Stimulated activated CD4-positive, alpha-beta T cell treated with anti-CD3 and anti-CD28 coated beads, Interleukin-2, amount 100 ng/mL, for 48 hours (primary cell): ENCODE results near the gene WNT3.

Experiments
- DNase-seq, 2 donors: peaks; one replicate each; pipeline ENCODE4 v3.0.0-alpha.2; 2020

The WNT3 gene

GRCh38 chr17:46834846-46835245 is 16.4 kb upstream of the WNT3 start:
- DNase-seq = no peak

- no peak for DNase-seq
These were observed 15.3 kb upstream of the WNT3 start for GRCh38 chr17:46833840-46834208.

GRCh38 chr17:46832945-46833839 is 14.7 kb upstream of the WNT3 start:
- no peak for DNase-seq

- no peak for DNase-seq
These were observed 13.9 kb upstream of the WNT3 start for GRCh38 chr17:46832331-46832821.

- DNase-seq = no peak
These were observed 13.3 kb upstream of the WNT3 start for GRCh38 chr17:46831573-46832330.

- no peak for DNase-seq
These were observed 8.8 kb upstream of the WNT3 start for GRCh38 chr17:46827274-46827673.

- DNase-seq = no peak
These were observed 7.6 kb upstream of the WNT3 start for GRCh38 chr17:46826116-46826515.

- no peak for DNase-seq
These were observed 5.2 kb upstream of the WNT3 start for GRCh38 chr17:46823657-46824056.

- DNase-seq = peak; percentile 32 to 58
These were observed 4.0 kb upstream of the WNT3 start for GRCh38 chr17:46822388-46822921.

- DNase-seq = no peak
These were observed 3.2 kb upstream of the WNT3 start for GRCh38 chr17:46821482-46822387.

GRCh38 chr17:46820592-46821450 is 2.3 kb upstream of the WNT3 start:
- DNase-seq = no peak

GRCh38 chr17:46819906-46820351 is 1.4 kb upstream of the WNT3 start:
- no peak for DNase-seq

GRCh38 chr17:46818929-46819859 is 702 bp upstream of the WNT3 start:
- DNase-seq = no peak

GRCh38 chr17:46817901-46818209 is 637 bp downstream of the WNT3 start:
- no peak for DNase-seq

GRCh38 chr17:46817151-46817900 is 1.2 kb downstream of the WNT3 start:
- no peak for DNase-seq

- DNase-seq = no peak
These were observed 2.8 kb downstream of the WNT3 start for GRCh38 chr17:46815474-46816353.

GRCh38 chr17:46814446-46814845 is 4.0 kb downstream of the WNT3 start:
- DNase-seq = no peak

- DNase-seq = no peak
These were observed 4.6 kb downstream of the WNT3 start for GRCh38 chr17:46813920-46814319.
